ENCODE results near the gene NME3. TPM values are rescaled to one million over a fixed set of nuclear protein-coding genes. Genes with fewer than 3 reads are reported as not detected.
"Not testable (repeated sequence)": the region's sequence is repeated elsewhere in the genome, so short reads cannot be mapped to it uniquely, and the experiment has no call there.

The NME3 gene
- total RNA-seq, 1 donor from 2014 or later, result 33.9 TPM

- intact Hi-C loops (cut with DNase I), result no loop called here
- ATAC-seq (no peak), DNase-seq (ENCODE audit: missing footprints) (no peak)
Observed at GRCh38 chr16:1743376-1744337, 27.7 kb downstream of the NME3 start.

GRCh38 chr16:1741553-1742165 is 29.7 kb downstream of the NME3 start:
- DNase-seq (ENCODE audit: missing footprints) (peak; percentile 49), ATAC-seq (peak; percentile 63)
- intact Hi-C loops (cut with DNase I), result no loop called here

GRCh38 chr16:1740781-1741490 is 30.4 kb downstream of the NME3 start:
- intact Hi-C loops (cut with DNase I), result no loop called here
- ATAC-seq (no peak), DNase-seq (ENCODE audit: missing footprints) (peak; percentile 25)

GRCh38 chr16:1740234-1740633 is 31.1 kb downstream of the NME3 start:
- no peak for ATAC-seq
- intact Hi-C loops (cut with DNase I), result no loop called here
- peak; percentile 28 for DNase-seq (ENCODE audit: missing footprints)

GRCh38 chr16:1734816-1735215 is 36.5 kb downstream of the NME3 start:
- ATAC-seq (no peak), DNase-seq (ENCODE audit: missing footprints) (no peak)
- intact Hi-C loops (cut with DNase I), result no loop called here

- intact Hi-C loops (cut with DNase I), result no loop called here
- no peak for DNase-seq (ENCODE audit: missing footprints)
- ATAC-seq, result peak; percentile 30
Observed at GRCh38 chr16:1734123-1734522, 37.2 kb downstream of the NME3 start.

GRCh38 chr16:1732551-1732987 is 38.8 kb downstream of the NME3 start:
- ATAC-seq; DNase-seq (ENCODE audit: missing footprints); intact Hi-C loops (cut with DNase I): not testable (repeated sequence)

- no peak for ATAC-seq
Observed at GRCh38 chr16:1732071-1732470, 39.3 kb downstream of the NME3 start.

GRCh38 chr16:1731603-1732002 is 39.7 kb downstream of the NME3 start:
- ATAC-seq (no peak), DNase-seq (ENCODE audit: missing footprints) (no peak)
- intact Hi-C loops (cut with DNase I), result no loop called here

More at GRCh38 chr16:1732071-1732470, 39.3 kb downstream of the NME3 start:
- no peak for DNase-seq (ENCODE audit: missing footprints)
- intact Hi-C loops (cut with DNase I), result no loop called here

GRCh38 chr16:1731073-1731472 is 40.3 kb downstream of the NME3 start:
- DNase-seq (ENCODE audit: missing footprints), result no peak
- intact Hi-C loops (cut with DNase I), result no loop called here
- no peak for ATAC-seq

GRCh38 chr16:1729445-1729844 is 41.9 kb downstream of the NME3 start:
- DNase-seq (ENCODE audit: missing footprints) (no peak), ATAC-seq (no peak)
- intact Hi-C loops (cut with DNase I), result no loop called here

GRCh38 chr16:1729026-1729425 is 42.3 kb downstream of the NME3 start:
- ATAC-seq, result no peak
- intact Hi-C loops (cut with DNase I), result no loop called here
- DNase-seq (ENCODE audit: missing footprints), result peak; percentile 28

GRCh38 chr16:1727651-1728624 is 43.4 kb downstream of the NME3 start:
- no peak for ATAC-seq

GRCh38 chr16:1726661-1727502 is 44.5 kb downstream of the NME3 start:
- ATAC-seq (no peak), DNase-seq (ENCODE audit: missing footprints) (peak; percentile 47)
- intact Hi-C loops (cut with DNase I), result no loop called here

More at GRCh38 chr16:1727651-1728624, 43.4 kb downstream of the NME3 start:
- DNase-seq (ENCODE audit: missing footprints), result peak; percentile 54
- intact Hi-C loops (cut with DNase I), result no loop called here

GRCh38 chr16:1724491-1724890 is 46.9 kb downstream of the NME3 start:
- intact Hi-C loops (cut with DNase I), result no loop called here
- DNase-seq (ENCODE audit: missing footprints) (peak; percentile 56), ATAC-seq (no peak)

GRCh38 chr16:1723450-1724147 is 47.7 kb downstream of the NME3 start:
- peak; percentile 17 for DNase-seq (ENCODE audit: missing footprints)
- intact Hi-C loops (cut with DNase I), result no loop called here
- ATAC-seq, result no peak

GRCh38 chr16:1721372-1721771 is 50.0 kb downstream of the NME3 start:
- intact Hi-C loops (cut with DNase I), result no loop called here
- DNase-seq (ENCODE audit: missing footprints) (no peak), ATAC-seq (no peak)

Measured in Right ventricle myocardium inferior (tissue), 1 donor.